Epithelial cell of proximal tubule (primary cell): ENCODE measurements around the gene ARFGAP2. TPM values are rescaled to one million over a fixed set of nuclear protein-coding genes. Genes with fewer than 3 reads are reported as not detected.

Experiments
- DNase-seq: peaks from one replicate; pipeline ENCODE4 v3.0.0-alpha.2; 2011; ENCODE audit warnings: low read depth
- H3K4me3 ChIP-seq: 2 replicates; pipeline ENCODE4 v1.5.1; 2011; ENCODE audit warnings: low read depth, mild to moderate bottlenecking, low read length
- CTCF ChIP-seq: conservative IDR thresholded peaks from 2 replicates; pipeline ENCODE4 v1.5.1; 2012; ENCODE audit warnings: low read depth, mild to moderate bottlenecking, low read length
- total RNA-seq: library from RNA; depleted of rRNA; stranded (reverse); fragments of >200 nt; gene quantifications from 2 replicates; pipeline ENCODE4 v1.2.3, GENCODE V29; 2015

Gene ARFGAP2
- total RNA-seq, 1 donor from 2014 or later = 94.0 TPM

- H3K4me3 ChIP-seq = peak overlapping the region; percentile 77
- no peak for TF ChIP-seq CTCF
- DNase-seq = no peak
These were observed 10.3 kb upstream of the ARFGAP2 start for GRCh38 chr11:47186700-47187695.

DNA sequence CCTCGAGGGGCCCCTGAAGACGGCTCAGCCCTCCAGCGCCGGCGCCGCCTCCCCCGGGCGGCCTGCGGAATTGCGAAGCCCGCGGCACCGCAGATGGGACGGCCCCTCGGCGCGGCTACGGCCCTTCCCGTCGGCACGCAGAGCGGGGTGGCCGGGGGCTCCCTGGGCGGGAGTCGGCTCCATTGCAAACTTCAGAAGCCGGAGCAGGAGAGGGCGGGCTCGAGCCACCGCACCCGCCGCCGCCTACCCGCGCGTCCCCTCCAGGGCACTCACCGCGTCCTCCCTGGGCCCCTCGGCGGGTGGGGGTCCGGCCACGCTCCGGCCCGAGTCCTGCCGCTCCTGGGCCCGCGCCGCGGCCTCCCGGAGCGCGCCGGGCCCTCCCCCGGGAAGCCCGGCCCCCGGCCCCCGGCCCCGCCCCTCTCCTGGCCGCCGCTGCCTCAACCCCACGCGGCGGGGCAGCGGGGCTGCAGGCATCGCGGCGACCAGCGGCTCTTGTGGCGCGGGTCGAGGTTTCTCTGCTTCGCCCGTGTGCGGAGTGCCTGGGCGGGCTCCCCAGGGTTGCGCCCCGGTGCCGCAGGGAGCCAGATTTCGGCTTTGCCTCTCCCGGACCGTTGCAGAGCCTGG is 9.5 kb upstream of the ARFGAP2 start, which contains the start of gene PACSIN3:
PACSIN3 (minus strand) TSS at position 359 of the 624 bp plus-strand sequence. CDS start 3,707 bp downstream, outside the sequence.
- DNase-seq = no peak
- TF ChIP-seq CTCF = no peak

DNA sequence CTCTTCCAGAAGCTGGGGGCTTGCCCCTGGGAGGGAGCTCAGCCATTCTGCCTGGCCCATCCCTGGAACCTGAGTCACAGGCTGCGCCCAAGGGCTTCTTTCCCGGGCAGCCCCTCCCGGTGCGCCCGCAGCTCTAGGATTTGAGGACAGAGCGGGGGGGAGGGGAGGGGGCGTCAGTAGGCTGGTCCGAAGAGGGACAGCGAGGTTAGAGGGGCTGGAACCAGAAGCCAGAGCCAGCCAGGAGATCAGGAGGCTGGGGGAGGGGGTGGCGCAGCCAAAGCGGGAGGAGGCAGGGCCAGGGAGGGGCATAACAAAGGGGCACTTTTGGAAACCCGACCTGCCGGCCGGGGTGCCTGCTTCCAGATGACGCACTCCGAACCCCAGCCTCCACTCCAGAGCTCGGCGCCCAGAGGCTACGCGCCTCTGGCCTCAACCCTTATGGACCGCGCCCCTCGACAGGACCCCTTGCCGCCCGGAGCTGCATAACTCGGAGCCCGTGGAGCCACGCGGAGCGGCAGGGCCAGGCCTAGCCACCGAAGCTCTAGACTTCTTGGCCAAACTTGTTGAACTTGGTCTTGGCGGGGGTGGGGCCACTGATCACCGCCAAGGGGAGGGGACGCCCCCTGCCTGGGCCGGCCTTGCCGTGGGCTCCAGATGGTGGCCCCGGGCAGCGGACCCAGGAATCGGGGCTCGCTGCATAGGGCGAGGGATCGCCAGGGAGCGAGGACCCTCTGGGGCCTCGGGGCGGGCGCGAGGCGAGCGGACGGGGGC is 8.8 kb upstream of the ARFGAP2 start:
- DNase-seq = no peak
- no peak for TF ChIP-seq CTCF
- peak overlapping the region; percentile 77 for H3K4me3 ChIP-seq

More for the DNA sequence above, 9.5 kb upstream of the ARFGAP2 start, which contains the start of gene PACSIN3:
- peak within 1 kb of the TSS; percentile 77 for H3K4me3 ChIP-seq

GRCh38 chr11:47184711-47185304 is 8.1 kb upstream of the ARFGAP2 start:
- peak overlapping the region; percentile 77 for H3K4me3 ChIP-seq
- no peak for DNase-seq
- no peak for TF ChIP-seq CTCF

DNA sequence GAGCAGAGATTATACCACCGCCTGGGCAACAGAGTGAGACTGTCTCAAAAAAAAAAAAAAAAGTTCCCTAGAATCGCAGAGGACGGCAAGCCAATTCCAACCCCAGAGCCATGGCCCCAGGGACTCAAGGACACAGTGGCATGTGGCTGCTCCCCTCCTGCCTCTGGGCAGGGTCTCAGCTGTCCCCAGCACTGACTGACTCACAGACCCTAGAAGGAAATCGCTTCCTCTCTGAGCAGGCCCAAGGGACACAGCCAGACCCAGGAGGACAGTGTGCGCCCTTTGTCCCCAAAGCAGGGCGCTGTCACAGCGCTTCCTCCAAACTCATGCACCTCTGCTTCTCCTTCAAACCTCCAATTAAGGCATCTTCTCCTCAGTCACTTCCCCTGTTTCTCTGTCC is 7.3 kb upstream of the ARFGAP2 start:
- no peak for DNase-seq
- H3K4me3 ChIP-seq = no peak overlapping the region
- TF ChIP-seq CTCF = no peak
